Lower lobe of right lung (tissue), 2 donors: ENCODE results near the gene TPCN2. TPM values are rescaled to one million over a fixed set of nuclear protein-coding genes. Genes with fewer than 3 reads are reported as not detected.

Experiments used
- ATAC-seq, 2 donors: fragments of 200-7000 bp; cut with Tn5 transposase; one replicate each; pipeline ENCODE4 v1.9.1; 2020 to 2022; ENCODE audit warnings: mild to moderate bottlenecking in 2 of 2, moderate library complexity in 2 of 2
- DNase-seq: peaks from one replicate; pipeline ENCODE4 v3.0.0-alpha.2; 2020
- H3K27ac ChIP-seq: fragments of 200-600 bp; one replicate; pipeline ENCODE4 v1.8.0; 2022
- H3K27me3 ChIP-seq: fragments of 200-600 bp; one replicate; pipeline ENCODE4 v1.8.0; 2022; ENCODE audit warnings: low read depth
- H3K36me3 ChIP-seq: fragments of 200-600 bp; one replicate; pipeline ENCODE4 v1.8.0; 2022; ENCODE audit warnings: mild to moderate bottlenecking
- H3K4me1 ChIP-seq: fragments of 200-600 bp; one replicate; pipeline ENCODE4 v1.8.0; 2022
- H3K4me3 ChIP-seq: fragments of 200-600 bp; one replicate; pipeline ENCODE4 v1.8.0; 2022; ENCODE audit warnings: mild to moderate bottlenecking
- H3K9me3 ChIP-seq: fragments of 200-600 bp; one replicate; pipeline ENCODE4 v1.8.0; 2022
- CTCF ChIP-seq: fragments of 200-600 bp; IDR thresholded peaks from one replicate; pipeline ENCODE4 v1.8.0; 2022; ENCODE audit warnings: antibody characterized with exemption, mild to moderate bottlenecking
- intact Hi-C: fragments of 100-400 bp; cut with DNase I; formaldehyde crosslinking; loops from one replicate; pipeline ENCODE4 v1.11.0; 2022
- total RNA-seq: library from RNA; stranded (reverse); fragmentation: NEBNext Ultra II Directional; extraction: Animal tissue kit (Norgen Biotek cat#: 25700); gene quantifications from one replicate; pipeline ENCODE4 v1.2.1, GENCODE V29; 2021
- donor health status: DM: no; HTN: yes; CAD: no; lungs with severe emphysema.

TPCN2 gene
- total RNA-seq, 1 donor from 2014 or later = 18.2 TPM

GRCh38 chr11:69001243-69002081, 47.3 kb upstream of the TPCN2 start:
- H3K36me3 ChIP-seq = peaks cover 21% of the 10 kb centered on the region
- ATAC-seq = no peak
- no peak overlapping the region for H3K4me3 ChIP-seq
- DNase-seq = peak; percentile 24
- H3K27ac ChIP-seq = peak overlapping the region; percentile 49
- intact Hi-C loops = no loop called here
- H3K9me3 ChIP-seq = no peaks in the 10 kb centered on the region
- no peak for TF ChIP-seq CTCF
- peaks cover 11% of the 10 kb centered on the region for H3K27me3 ChIP-seq
- peaks cover 17% of the 10 kb centered on the region for H3K4me1 ChIP-seq

DNA sequence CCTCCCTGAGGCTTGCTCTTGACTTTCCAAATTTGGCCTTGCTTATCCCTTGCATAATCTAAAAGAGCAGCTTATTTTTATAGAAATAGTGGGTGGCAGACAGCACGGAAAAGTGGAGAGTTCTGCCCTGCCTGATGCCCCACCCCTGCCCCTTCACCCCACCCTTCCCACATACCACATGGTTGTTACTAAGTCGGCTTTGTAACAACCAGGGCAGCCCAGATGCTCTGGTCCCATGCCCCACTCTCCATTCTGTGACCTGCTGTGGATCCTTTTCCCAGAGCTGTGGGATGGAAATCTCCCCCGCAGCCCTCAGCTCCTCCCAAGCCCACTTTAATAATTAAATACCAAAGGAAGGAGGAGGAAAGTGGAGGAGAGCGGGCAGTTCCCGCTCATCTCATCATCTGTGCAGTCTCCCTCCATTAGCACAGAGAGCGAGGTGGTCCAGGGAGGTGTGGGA, 46.6 kb upstream of the TPCN2 start:
- H3K9me3 ChIP-seq = no peaks in the 10 kb centered on the region
- no peak overlapping the region for H3K4me3 ChIP-seq
- intact Hi-C loops = no loop called here
- ATAC-seq (no peak), DNase-seq (peak; percentile 13)
- H3K36me3 ChIP-seq = peaks cover 21% of the 10 kb centered on the region
- H3K4me1 ChIP-seq = peaks cover 17% of the 10 kb centered on the region
- H3K27ac ChIP-seq = no peak overlapping the region
- TF ChIP-seq CTCF = no peak
- H3K27me3 ChIP-seq = peaks cover 11% of the 10 kb centered on the region

DNA sequence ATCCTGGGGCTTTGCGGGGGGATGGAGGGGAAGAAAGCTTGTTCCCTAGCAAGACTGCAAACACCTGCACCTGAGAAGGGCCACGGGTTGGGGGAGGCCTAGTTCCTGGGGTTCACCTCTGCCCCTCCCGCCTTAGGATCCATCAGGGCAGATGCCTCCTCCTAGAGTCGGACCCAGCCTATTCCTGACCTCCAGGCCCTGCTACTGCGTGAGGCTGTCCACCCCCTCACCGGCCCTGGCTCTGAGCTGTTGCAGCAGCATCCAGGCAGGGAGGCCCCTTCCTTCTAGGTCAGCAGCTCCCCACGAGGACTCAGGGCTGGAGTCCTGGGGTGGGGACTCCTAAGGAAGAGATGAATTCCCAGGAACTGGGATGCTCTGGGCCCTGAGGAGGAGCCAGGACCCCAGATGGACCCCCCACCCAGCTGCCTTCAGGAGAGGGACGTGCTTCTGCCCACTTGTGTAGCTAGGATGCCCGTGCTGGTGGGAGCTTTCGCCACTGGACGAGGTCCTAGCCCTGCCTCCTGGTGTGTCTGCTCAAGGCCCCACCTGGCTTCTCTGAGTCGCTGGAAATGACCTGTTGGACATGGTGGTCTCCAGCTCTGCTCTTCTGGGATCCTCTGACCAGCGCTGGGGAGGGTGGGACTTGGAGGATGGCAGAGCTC, 46.0 kb upstream of the TPCN2 start:
- peaks cover 21% of the 10 kb centered on the region for H3K36me3 ChIP-seq
- peaks cover 17% of the 10 kb centered on the region for H3K4me1 ChIP-seq
- intact Hi-C loops = no loop called here
- no peaks in the 10 kb centered on the region for H3K9me3 ChIP-seq
- peaks cover 11% of the 10 kb centered on the region for H3K27me3 ChIP-seq
- no peak overlapping the region for H3K27ac ChIP-seq
- H3K4me3 ChIP-seq = no peak overlapping the region
- peak; percentile 38 for DNase-seq
- no peak for ATAC-seq
- TF ChIP-seq CTCF = no peak

DNA sequence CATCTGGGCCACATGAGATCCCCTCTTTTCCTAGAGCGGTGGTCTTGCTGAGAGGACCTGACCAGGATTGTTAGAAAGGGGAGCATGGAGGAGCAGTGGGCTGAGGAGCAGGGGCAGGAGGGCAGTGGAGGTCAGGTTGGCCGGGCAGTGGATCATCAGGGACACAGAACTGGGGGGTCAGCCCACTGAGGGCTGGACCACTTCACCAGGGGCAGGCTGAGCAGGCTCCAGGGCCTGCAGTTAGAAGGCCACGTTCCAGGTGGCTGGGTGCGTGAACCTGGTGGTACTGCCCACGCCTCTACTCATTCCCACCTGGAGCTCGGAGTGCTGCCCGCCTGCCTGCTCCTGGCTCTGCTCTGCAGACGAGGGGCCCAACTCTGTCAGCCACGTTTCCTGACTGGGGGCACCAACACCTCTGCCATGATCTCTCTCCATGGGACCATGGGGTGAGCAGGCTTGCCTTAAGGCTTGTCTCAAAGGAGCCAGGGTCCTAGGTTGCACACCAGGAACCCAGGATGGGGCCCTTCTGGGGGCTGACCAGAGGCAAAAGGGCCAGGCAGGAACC, 45.3 kb upstream of the TPCN2 start:
- Histone ChIP-seq H3K9me3 (no peaks in the 10 kb centered on the region), H3K27me3 (peaks cover 11% of the 10 kb centered on the region), H3K27ac (no peak overlapping the region), H3K4me3 (no peak overlapping the region), H3K36me3 (peaks cover 21% of the 10 kb centered on the region), H3K4me1 (peaks cover 17% of the 10 kb centered on the region)
- no peak for ATAC-seq
- intact Hi-C loops = no loop called here
- DNase-seq = no peak
- TF ChIP-seq CTCF = no peak

DNA sequence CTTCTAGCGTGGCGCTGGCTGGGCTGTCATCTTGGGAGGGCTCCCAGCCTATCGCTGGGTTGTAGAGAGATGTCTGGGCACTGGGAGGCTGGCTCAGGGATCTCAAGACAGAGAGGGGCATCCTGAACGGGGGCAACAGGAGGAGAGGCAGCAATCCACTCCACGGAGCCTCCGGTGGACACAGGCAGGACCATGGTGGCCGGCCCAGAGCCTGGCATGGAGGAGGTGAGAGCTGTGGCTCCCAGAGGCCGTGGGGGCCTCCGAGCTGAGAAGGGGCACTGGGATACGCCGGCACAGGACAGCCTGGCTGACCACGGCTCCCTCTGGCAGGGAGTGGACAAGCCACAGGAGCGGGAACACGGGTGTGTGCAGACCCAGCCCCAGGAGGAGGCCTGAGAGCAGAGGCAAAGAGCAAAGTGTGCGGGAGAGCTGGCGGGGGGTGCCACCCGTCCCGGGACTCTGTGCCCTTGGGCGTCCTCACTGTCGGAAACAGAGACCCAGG, 44.8 kb upstream of the TPCN2 start:
- H3K9me3 ChIP-seq = no peaks in the 10 kb centered on the region
- H3K27ac ChIP-seq = no peak overlapping the region
- no peak for TF ChIP-seq CTCF
- intact Hi-C loops = no loop called here
- peaks cover 11% of the 10 kb centered on the region for H3K27me3 ChIP-seq
- H3K4me1 ChIP-seq = peaks cover 17% of the 10 kb centered on the region
- H3K4me3 ChIP-seq = no peak overlapping the region
- DNase-seq = no peak
- ATAC-seq = no peak
- H3K36me3 ChIP-seq = peaks cover 21% of the 10 kb centered on the region
